Thoracic aorta (tissue), 2 donors: ENCODE measurements around the gene STIM1. TPM values are rescaled to one million over a fixed set of nuclear protein-coding genes. Genes with fewer than 3 reads are reported as not detected.

Experiments used
- ATAC-seq: fragments of 150-250 bp; one replicate; pipeline ENCODE4 v1.8.0; 2017; ENCODE audit warnings: low read depth; ENCODE audit not compliant: insufficient number of reproducible peaks, low FRiP score
- DNase-seq: peaks from one replicate; pipeline ENCODE4 v3.0.0-alpha.2; 2020; ENCODE audit warnings: low spot score
- H3K27ac ChIP-seq, 2 donors: fragments of 200-600 bp; sonication (generic); 1 replicate in 1 of 2; 2 replicates in 1 of 2; pipeline ENCODE4 v1.5.1; 2016; ENCODE audit warnings: mild to moderate bottlenecking in 2 of 2, moderate library complexity in 2 of 2
- H3K27me3 ChIP-seq: fragments of 200-600 bp; sonication (generic); replicated peaks from 2 replicates; pipeline ENCODE4 v1.6.0; 2016; ENCODE audit warnings: mild to moderate bottlenecking; ENCODE audit not compliant: insufficient read depth
- H3K36me3 ChIP-seq: fragments of 200-600 bp; sonication (generic); one replicate; pipeline ENCODE4 v1.5.1; 2016
- H3K4me1 ChIP-seq, 2 donors: fragments of 200-600 bp; sonication (generic); 1 replicate in 1 of 2; 2 replicates in 1 of 2; pipeline versions ENCODE4 v1.5.1 to v1.6.0; 2016; ENCODE audit warnings: low read depth in 2 of 2, mild to moderate bottlenecking in 1 of 2; ENCODE audit not compliant: control insufficient read depth in 1 of 2
- H3K4me3 ChIP-seq: fragments of 200-600 bp; sonication (generic); 2 replicates; pipeline ENCODE4 v1.5.1; 2016; ENCODE audit warnings: mild to moderate bottlenecking
- H3K9me3 ChIP-seq: fragments of 200-600 bp; sonication (generic); 2 replicates; pipeline ENCODE4 v1.5.1; 2016
- total RNA-seq, 2 donors: library from RNA; depleted of rRNA; stranded (reverse); fragments of >200 nt; gene quantifications; one replicate each; pipeline versions ENCODE4 v1.1.0 to v1.2.3, GENCODE V29; 2016
- TF ChIP-seq, protein P1 (sequence below): fragments of 200-600 bp; sonication (generic); IDR thresholded peaks from one replicate; pipeline ENCODE4 v1.5.1; 2019; ENCODE audit warnings: antibody characterized with exemption

STIM1 gene
- total RNA-seq, 2 donors from 2014 or later = 53.8 to 63.0 TPM

DNA sequence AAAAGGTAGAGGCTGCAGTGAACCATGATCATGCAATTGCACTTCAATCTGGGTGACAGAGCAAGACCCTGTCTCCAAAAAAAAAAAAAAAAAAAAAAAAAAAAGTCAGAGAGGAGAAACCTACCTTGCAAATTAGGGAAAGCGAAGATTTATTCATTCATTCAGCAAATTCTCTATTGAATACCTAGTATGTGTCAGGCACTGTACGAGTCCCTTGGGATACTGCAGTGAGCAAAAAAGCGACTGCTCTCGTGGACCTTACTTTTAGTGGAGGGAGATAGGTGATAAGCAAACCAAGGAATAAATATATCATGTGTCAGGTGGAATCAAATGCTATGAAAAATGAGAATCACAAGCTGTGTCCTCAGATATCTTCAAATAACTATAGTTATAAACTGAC is 101.3 kb downstream of the STIM1 start:
- no peak overlapping the region for H3K4me3 ChIP-seq
- TF ChIP-seq, protein P1, sequence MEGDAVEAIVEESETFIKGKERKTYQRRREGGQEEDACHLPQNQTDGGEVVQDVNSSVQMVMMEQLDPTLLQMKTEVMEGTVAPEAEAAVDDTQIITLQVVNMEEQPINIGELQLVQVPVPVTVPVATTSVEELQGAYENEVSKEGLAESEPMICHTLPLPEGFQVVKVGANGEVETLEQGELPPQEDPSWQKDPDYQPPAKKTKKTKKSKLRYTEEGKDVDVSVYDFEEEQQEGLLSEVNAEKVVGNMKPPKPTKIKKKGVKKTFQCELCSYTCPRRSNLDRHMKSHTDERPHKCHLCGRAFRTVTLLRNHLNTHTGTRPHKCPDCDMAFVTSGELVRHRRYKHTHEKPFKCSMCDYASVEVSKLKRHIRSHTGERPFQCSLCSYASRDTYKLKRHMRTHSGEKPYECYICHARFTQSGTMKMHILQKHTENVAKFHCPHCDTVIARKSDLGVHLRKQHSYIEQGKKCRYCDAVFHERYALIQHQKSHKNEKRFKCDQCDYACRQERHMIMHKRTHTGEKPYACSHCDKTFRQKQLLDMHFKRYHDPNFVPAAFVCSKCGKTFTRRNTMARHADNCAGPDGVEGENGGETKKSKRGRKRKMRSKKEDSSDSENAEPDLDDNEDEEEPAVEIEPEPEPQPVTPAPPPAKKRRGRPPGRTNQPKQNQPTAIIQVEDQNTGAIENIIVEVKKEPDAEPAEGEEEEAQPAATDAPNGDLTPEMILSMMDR = no peak
- no peaks in the 10 kb centered on the region for H3K9me3 ChIP-seq
- no peaks in the 10 kb centered on the region for H3K36me3 ChIP-seq
- no peak overlapping the region for H3K27ac ChIP-seq
- H3K4me1 ChIP-seq = peaks cover 0 to 22% of the 10 kb centered on the region in 2 donors
- no peak for DNase-seq
- ATAC-seq = no peak
- H3K27me3 ChIP-seq = no peaks in the 10 kb centered on the region

DNA sequence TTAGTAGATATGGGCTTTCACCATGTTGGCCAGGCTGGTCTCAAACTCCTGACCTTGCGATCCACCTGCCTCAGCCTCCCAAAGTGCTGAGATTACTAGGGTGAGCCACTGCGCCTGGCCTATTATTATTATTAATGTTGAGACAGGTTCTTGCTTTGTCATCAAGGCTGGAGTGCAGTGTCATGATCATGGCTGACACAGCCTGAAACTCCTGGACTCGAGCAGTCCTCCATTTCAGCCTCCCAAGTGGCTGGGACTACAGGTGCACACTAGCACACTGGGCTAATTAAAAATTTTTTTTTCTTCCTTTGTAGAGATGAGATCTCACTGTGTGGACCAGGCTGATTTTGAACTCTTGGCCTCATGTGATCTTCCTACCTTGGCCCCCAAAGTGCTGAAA is 102.0 kb downstream of the STIM1 start:
- H3K27ac ChIP-seq = no peak overlapping the region
- ATAC-seq = no peak
- no peaks in the 10 kb centered on the region for H3K9me3 ChIP-seq
- H3K36me3 ChIP-seq = no peaks in the 10 kb centered on the region
- H3K4me3 ChIP-seq = no peak overlapping the region
- TF ChIP-seq, protein P1 = no peak
- no peaks in the 10 kb centered on the region for H3K27me3 ChIP-seq
- no peak for DNase-seq
- H3K4me1 ChIP-seq = peaks cover 0 to 16% of the 10 kb centered on the region in 2 donors

DNA sequence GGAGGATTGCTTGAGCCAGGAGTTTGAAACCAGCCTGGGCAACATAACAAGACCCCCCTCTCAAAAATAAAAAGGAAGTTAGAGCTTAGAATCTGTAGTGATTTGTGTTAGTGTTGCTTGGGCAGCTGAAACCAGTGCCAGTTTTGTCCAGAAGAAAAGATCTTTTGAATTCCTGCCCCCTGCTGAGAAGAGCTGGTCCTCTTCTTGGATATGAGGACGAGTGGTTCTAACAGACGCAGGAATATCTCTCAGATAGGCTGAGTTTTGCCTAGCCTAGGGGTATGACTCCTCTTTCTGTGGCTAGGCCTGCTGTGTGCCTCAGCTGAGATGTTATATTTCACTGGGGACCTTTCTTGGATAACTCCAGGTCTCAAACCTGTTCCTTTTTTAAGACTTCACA is 102.8 kb downstream of the STIM1 start:
- H3K9me3 ChIP-seq = no peaks in the 10 kb centered on the region
- ATAC-seq (no peak), DNase-seq (no peak)
- TF ChIP-seq, protein P1 = no peak
- no peak overlapping the region for H3K27ac ChIP-seq
- H3K4me3 ChIP-seq = no peak overlapping the region
- H3K27me3 ChIP-seq = no peaks in the 10 kb centered on the region
- H3K4me1 ChIP-seq = peaks cover 0 to 10% of the 10 kb centered on the region in 2 donors
- no peaks in the 10 kb centered on the region for H3K36me3 ChIP-seq

DNA sequence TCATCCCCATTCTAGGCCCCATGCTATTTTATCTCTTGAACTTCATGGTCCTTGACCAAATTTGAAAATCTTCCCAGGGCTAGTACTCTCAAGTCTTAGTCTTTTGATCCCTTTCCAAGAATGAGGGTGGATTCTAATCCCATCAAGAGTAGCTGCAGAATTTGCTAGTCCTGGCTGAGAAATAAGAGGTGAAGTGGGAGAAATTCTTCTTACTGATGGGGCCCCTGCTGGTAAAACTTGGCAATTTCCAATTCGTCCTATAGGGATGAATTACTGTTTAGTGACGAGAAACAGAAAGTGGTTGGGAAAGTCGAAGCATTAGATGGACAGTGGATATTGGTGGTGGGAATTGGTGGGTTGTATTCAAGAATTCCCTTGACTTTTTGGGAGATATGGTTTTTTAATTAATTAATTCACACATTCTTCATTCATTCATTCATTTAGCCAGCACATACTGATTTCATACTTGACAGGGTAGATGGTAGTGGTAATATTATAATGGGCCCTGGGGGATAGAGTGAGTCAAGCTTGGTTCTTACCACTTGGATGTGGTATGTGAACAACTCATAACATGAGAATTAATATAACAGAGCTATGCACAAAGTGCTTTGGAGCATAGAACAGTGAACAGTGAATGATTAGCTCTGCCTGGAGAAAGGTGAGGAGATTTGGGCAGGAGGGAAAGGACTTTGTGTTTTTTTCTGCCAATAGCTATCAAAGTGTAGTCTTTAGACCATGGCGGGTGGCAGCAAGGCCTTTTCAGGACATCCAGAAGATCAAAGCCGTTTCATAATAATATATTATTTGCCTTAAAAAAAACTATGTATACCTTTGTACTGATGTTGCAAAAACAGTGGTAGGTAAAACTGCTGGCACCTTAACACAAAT is 103.8 kb downstream of the STIM1 start:
- no peak for DNase-seq
- TF ChIP-seq, protein P1 = no peak
- Histone ChIP-seq H3K4me3 (no peak overlapping the region), H3K27me3 (no peaks in the 10 kb centered on the region), H3K9me3 (no peaks in the 10 kb centered on the region), H3K36me3 (no peaks in the 10 kb centered on the region), H3K27ac (no peak overlapping the region), H3K4me1 (peaks cover 0 to 10% of the 10 kb centered on the region in 2 donors)
- no peak for ATAC-seq

DNA sequence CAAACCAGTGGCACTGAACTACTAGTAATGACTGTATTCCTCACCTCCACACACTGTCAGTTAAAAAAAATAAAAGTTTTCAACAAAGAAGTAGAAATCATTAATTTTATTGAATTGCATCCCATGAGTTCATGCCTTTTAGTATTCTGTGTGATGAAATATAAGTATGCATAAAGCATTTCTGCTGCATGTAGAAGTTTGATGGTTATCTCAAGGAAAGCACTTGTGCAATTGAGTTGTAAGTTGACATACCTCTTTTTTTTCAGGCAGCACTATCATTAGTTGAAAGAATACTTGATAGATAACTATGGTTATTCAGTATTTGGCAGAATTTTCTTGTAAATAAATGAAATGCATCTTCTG is 104.4 kb downstream of the STIM1 start:
- TF ChIP-seq, protein P1 = no peak
- no peak for DNase-seq
- ATAC-seq = no peak

More for the DNA sequence above, 104.4 kb downstream of the STIM1 start:
- H3K27me3 ChIP-seq = no peaks in the 10 kb centered on the region
- no peaks in the 10 kb centered on the region for H3K36me3 ChIP-seq
- H3K4me1 ChIP-seq = peaks cover 0 to 10% of the 10 kb centered on the region in 2 donors
- no peak overlapping the region for H3K4me3 ChIP-seq
- H3K27ac ChIP-seq = no peak overlapping the region
- H3K9me3 ChIP-seq = no peaks in the 10 kb centered on the region
